CD4-positive, alpha-beta T cell treated with Interleukin-6 at 100 ng/mL for 8 hours (primary cell): Measurements from ENCODE around the gene MCF2L.

ENCODE experiments used
- DNase-seq: peaks from one replicate; pipeline ENCODE4 v3.0.0-alpha.2; 2020; ENCODE audit warnings: mixed read lengths, low spot score

The MCF2L gene

DNA sequence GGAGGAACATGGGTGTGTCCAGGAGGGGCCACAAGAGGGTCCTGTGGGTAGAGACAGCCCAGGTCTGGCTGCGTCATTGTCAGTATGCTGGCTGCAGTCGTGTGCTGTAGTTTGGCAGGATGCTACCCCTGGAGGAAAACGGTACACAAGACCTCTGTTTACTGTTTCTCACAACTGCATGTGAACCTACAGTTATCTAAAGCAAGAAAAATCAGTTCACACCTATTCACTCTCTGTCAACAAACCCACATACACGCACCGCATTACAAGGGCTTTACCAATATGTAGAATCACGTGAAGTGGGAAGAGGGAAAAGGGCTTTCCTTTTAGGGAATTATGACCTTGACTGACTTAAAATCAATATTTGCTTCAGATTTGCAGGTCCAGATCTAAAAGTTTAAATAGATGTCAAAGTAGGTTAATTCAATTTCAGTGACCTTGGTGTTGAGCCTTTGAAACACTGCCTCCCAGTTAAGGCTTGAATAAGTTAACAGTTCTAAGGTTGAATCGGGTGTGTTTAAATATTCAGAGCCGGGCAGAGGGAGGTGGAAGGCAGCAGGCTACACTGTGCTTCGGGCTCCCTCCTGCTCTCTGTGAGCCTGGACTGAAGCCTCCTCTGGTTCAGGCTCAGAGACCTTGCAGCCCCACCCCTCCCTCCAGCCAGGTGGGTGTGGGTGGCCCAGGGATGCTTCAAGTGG is 17.2 kb upstream of the MCF2L start:
- no peak for DNase-seq

DNA sequence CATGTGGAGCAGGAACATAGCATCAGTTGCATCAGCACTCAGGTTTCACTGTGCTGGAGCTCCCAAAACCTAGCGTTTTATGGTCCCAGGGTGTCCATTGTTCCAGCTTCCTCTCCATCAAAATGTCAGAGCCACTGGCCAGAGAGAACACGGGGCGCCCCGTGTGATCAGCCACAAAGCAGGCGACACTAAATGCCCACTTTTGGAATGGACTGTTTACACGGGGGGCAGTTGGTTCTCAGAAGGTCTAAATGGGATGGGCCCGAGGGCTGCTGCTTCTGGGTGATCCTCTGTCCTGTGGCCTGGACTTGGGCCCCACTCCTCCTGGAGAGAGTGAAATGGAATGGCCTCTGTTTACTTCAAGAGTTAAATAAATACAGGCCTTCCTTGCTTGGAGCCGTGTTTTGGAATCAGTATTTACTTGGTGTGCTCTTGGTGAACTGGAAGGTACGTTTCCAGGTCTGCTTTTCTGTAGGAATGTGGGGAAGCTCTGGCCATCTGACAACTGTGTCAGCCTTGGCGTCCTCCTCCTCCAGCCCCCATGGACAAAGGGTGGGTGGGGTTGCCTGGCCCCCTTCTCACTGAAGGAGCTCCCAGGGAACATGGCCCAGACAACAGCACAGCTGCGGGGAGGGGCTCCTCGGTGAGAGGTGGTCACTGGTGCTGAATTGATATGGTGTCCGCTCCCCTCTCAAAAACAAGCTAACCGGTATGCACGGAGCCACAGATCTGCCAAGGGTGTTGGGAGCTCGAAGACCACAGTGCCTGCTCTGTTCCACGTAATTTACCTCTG is 16.1 kb upstream of the MCF2L start:
- no peak for DNase-seq

DNA sequence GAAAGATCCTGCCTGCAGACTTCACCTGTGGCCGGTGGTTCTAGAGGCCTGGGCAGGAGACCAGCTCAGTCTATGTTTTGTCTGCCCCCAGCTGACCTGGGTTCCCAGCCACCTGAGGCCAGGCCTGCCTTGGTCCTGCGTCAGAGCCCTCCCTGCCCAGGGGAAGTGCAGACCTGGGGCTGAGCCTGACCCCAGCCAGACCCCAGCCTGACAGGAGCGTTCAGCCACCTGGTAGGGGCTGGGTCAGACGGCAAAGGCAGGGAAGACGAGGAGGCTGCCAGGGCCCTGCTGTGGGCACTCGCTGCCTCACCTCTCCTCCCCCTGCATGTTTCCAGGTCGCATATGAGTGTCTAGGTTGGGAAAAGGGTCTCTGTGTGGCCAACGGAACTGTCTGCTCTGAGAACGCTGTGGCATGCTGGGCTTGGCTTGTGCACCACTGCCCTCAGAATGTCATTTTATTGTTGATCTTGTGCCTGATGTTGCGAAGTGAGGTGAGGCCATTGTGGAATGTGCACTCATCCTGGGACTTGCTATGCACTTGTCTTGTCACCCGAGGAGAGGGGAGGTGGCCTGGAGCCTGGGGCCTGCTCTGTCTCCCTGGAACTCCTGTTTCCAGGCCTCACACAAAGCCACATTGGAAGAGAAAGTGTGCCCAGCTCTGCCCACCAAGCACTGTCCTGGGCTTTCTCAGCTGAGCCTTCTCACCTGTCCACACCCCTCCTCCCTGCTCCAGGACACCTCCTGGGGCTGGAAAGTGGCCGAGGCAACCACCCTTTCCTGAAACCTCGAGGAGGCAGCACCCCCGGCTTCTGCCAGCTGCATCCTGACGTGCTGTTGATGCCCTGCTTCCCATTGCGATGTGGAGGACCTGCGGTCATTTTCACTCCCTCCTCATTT is 15.2 kb upstream of the MCF2L start:
- DNase-seq: no peak

DNA sequence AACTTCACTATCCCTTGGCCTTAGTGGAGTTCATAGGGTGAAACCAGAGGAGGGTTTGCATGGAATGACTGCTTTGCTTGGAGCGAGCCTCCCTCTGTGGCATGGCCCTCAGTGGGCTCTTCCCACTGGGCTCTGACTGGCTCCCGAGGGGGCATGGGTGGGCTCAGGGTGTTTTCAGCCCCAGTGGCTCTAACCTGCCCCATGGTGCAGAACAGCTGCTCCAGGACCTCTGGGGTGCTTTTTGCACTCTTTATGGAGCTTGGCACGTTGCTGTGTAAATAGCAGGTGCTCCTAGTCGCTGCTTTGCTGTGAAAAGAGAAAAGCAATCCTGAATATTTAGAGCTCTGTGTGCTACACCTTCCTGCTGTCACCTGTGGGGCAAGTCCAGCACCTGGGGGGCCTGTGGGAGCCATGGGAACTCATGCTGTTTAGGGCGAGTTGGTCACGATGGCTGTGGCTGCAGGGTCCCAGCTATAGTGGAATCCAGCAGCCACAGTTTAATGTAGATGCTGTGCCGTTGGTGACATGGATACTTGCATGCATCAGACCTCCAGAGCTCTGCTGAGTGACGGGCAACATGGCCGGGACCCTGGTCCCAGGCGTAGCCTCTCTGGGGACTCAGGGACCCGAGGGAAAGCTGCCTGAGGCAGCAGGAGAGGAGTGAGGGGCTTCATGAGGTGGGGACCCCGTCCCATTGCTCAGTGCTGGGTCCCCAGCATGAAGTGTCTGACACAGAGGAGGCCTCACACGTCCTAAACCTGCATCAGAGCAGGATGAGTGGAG is 14.3 kb upstream of the MCF2L start:
- no peak for DNase-seq

DNA sequence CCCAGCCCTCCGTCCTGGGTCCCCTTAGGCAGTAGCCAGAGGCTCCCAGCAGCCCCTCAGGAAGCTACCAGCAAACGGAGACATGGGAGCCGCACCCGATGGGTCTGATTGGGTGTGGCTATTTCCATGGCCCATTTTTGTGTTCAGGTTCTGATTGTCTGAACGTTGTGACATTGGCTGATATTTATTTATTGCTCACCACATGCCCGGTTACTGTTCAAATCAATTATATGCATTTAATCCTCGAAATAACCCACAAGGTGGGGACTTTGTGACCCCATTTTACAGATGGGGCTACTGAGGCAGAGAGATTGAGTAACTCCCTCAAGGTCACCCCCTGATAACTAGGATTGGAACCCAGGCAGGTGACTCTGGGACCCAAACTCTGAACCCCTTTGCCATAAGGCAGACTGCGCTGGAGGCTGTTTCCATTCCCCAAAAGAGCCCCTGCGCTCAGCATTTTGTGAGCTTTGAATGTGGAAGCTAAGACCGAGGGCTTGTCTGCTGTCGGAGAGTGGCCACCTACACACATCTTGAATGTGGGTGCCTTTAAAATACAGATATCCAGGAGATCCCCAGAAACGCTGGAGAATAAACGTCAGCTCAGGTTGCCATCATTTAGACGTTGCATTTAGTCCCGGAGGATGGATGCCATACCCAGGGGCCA is 13.6 kb upstream of the MCF2L start:
- no peak for DNase-seq

DNA sequence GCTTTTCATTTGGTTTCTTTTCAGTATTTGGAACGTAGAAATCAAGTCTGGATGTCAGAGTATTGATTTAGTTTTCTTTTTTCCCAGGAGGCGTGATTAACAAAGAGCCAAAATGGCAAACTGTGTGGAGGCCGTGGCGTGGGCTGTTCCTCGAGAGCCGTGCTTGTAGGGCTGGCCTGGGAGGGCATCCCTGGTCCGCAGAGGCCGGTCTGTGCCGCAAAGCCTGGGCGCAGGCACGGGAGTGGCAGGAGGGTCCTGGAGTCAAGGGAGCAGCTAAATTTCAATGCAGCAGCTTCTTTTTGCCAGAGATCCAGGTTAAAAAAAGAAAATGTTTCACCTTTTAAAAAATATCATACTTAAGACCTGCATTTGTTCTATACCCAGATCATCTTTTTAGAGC is 13.1 kb upstream of the MCF2L start:
- DNase-seq: no peak

DNA sequence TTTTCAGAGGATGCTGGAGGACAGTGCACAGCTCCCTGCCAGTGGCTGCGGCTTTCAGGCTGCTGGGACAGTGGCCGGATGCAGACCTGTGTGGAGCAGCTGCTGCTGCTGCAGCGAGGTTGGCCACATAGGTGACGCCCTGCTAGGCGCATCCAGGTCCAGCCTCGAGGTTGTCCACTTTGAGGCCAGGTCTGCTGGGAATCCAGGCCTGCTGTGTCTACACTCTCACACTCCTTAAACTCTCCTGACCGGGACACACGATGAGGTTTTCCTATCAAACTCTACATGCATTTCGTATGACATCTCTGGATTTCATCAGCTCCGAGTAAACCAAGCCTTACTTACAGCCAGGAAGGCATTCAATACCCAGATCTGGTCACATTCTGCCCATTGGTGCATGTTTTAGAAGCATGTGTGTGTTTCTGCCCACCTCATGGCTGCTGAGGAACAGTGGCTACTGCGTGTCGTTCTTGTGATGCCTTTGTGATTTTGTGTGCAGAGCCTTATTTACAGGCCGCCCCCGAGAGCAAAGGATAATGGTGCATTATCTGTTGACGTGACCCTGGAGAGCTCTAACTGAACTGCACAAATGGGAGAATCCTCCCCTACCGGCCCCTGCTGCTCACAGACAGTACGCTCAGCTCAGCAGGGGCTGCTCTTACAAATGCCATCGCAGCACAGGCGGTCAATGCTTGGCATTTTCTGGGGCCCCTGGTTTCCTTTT is 12.3 kb upstream of the MCF2L start:
- no peak for DNase-seq

DNA sequence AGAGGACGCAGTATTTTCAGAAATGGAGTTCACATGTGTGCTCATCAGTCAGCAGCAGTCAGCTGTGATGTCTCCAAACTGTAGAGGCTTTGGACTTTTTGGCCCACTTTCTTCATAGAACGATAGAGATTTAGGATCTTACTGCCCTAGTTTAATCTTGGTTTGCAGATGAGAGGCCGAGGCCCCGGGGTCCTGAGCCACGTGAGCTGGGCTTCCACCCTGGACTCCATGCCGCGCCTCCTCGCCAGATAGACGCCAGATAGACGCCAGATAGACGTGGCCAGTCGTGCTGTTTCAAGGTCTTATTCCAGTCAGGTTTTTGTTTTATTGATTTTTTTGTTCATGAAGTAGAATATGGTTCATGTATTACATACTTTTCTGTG is 11.7 kb upstream of the MCF2L start:
- no peak for DNase-seq

DNA sequence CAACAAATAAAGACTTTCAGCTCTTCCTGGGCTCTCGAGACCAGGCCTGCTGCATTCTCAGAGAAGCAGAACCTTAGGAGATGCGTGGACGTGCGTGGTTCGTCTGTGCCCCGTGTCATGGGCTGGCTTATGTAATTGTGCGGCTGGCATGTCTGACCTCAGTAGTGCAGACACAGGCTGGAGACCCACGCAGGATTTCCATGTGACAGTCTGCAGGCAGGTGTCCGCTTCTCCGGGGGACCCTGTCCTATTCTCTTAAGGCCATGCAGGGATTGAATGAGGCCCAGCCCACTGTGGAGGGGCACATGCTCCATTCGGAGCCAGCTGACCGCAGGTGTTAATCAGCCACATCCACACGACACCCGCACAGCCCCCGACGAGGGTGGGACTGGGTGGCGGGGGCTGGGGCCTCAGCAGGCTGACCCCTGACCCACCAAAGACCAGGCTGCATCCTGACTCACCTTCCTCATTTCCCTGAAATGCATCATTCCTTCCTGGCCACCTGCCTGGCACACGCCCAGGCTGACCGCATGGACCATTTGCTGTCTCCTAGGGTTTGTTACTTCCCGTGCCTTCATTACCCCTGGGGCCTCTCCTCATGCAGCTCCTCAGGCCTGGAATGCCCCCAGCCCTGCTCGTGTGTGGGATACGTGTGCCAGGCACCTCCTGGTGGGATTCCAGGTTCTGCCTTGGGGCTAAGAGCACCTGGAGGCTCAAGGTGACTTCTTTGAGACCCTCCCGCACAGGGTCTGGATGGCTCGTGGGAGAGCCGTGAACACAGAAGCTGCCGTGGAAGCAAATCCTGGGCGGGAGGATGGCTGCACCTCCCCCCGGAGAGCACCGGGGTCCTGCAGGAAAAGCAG is 10.7 kb upstream of the MCF2L start:
- DNase-seq: no peak

DNA sequence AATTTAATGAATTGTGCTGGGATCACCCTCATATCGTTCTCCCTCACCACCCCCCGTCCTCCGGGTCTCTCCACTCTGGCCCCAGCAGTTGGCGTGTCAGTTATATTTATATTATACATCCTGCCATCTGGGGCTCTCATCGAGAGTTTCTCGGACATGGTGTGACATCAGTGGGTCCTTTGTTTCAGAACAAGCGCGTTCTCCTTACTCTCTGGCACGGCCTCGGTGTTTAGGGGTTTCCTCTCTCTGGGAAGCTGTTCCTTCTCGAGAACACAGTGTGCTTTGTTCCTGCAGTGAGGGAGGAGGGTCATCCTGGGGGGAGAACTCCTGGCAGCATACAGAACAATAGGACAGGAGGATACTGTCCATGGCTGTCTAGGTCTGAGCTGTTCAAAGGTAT is 9.8 kb upstream of the MCF2L start:
- no peak for DNase-seq

DNA sequence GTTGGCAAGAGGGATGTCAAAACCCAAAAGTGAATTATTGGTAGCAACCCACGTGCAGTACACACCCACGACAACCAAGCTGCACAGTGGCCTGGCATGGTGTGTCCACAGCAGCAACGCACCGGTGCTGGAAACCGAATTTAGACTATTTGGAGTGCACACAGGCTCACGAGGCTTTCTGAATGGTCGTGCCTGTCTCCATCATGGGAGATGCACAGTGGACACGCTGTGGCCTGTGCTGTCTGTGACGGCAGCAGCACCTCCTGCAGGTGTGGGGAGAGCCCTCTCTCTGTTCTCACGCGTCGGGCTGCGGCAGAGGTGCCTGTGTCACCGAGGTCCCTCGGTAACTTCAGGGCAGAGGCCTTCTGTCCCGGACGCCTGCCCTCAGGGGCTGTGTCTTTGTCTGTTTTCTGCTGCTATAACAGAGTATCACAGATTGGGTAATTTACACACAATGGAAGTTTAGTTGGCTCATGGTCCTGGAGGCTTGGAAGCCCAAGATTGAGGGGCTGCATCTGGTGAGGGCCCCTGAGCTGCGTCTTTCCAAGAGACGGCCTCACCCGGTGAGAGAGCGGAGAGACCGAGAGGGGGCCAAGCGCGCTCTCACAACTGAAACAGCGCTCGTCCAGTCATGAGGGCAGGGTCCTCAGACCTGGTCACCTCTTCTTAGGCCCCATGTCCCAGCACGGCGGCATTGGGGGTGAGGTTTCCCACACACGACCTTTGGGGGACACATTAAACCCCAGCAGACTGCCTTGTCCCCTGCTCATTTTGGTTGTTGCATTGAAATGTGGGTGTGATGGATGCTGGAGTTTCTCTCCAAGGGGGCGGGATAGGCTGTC is 9.1 kb upstream of the MCF2L start:
- no peak for DNase-seq

DNA sequence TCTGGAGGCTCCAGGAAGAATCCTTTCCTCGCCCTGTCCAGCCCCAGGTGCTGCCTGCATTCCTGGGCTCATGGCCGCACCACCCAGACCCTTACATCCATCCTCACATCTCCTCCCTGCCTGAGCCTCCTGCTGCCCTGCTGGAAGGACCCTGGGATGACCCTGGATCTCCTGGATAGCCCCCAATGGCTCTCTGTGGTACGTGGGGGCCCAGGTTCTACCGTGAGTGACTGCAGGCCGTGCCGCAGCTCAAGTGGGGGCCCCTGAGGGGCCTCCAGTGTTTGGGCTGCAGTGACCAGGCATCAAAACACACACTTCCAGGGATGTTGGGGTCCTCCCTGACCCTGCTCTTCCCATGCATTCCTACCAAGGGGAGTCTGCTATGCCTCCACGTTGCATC is 8.3 kb upstream of the MCF2L start:
- DNase-seq: no peak

DNA sequence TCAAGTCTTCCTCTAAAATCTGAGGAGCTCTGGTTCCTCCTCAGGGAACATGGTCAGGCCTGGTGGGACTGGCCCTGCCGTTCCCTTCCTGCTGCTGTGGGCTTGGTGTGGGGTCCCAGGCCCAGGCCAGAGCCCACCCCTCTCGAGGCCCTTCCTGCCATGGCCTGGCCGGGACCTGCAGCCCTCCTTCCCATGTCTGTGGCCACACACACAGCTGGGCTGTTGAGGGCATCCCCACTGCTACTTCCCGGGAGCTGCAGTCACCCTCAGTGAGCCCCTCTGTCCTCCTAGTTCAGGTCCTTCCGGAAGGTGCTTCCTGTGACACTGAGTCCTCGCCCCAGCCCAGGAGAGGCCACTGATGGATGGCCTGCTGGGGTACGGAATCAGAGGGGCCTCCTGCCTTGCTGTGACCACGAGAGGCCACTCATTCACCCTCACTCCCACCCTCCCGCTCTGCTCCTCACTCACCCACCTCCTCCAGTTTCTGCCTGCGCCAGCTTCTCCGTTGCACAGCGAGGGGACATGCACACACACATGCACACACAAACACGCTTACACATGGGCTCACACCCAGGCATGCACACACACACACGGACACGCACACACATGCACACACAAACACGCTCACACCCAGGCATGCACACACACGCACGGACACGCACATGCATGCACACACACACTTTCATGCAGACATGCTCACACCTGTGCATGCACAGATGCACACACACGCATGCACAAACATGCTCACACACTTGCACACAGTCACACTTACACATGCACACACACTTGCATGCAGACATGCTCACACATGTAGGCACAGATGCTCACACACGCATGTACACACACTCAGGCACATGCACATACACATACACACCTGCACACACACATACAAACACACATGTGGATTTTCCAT is 7.3 kb upstream of the MCF2L start:
- no peak for DNase-seq

DNA sequence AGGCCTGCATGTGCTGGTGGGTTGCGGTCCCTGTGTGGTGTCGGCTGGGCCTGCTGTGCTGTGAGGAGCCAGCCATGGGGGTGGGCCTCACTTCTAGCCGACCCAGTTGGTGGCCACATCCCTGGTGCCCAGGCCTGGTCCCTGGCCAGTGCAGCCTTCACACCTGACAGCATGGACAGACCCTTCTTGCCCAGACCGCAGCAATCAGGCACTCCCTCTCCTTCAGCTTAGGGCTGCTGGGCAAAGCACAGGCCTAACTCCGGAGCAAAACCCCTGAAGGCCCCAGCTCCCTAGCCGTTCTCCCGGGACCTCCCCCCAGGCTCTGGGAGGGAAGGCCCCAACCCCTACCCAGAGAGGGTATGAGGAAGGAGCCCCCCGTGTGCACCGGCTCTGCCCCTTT is 6.6 kb upstream of the MCF2L start:
- DNase-seq: no peak

DNA sequence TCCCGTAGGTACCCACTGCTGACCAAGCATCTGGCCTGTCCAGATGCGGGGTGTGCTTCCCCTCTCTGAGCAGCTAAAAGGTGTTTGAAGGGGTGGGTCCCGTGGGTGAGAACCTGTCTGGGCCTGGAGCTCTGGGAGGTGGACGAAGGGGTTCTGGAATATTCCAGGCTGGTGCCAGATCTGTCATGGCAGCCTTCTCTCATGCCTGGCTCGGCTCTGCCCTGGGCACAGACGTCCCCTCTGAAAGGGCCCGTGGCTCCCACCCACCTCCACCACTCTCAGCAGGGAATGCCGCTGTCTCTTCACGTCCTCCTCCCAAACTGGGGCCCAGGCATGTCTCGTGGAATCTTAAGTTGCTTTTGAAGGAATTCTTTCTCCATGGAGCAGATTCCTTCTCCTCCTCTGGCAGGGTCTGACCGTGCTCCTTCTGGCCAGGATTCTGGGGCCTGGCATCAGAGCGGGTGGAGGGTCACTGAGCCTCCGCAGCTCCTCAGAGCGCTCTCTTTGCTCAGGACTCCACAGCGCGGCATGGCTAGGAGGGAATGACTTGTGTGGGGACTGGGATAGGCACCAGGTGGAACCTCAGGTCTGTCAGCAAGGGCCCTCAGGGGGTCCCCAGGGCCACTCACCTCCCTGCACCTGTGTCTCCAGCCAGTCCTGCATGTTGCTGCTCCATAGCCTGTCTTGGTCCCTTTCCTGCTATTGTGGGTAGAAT is 5.9 kb upstream of the MCF2L start:
- DNase-seq: no peak

DNA sequence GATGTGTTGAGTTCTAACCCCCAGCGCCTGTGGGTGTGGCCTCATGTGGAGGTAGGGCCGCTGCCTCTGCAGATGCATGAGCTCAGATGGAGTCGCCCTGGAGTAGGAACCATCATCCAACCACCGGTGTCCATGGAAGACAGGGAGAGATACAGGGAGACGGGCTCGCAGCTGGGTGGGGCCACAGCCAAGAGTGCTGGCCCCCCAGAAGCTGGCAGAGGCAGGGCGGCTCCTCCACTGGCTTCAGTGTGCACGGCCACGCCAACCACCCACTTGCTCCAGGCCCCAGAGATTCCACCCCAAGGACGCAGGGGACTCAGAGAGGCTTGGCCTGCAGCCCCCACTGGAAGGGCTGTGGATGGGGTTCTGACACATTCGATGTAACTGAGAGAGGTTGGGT is 5.4 kb upstream of the MCF2L start:
- no peak for DNase-seq

DNA sequence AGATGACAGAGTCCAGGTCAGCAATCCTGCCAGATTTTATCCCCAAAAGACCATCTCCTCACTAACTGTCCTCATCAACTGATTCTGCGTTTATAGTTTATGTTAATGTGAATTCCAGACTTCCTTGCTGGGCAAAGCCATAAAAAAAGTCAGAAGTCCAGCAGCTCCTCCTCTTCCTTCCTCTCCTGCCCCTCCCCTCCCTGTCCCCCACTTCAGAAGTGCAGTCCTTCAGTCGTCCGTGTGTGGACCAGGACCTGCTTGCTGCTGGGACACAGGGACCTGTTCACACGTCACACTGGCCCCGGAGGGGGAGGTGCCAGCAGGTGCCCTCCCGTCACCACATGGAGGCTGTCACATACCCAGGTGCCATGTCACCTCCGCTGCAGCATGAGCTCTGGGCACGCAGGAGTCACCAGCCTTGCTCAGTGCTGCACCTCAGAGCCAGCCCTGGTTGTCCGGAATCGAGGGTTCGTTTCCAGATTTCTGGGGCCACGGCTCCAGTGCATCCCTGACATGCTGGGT is 4.0 kb upstream of the MCF2L start:
- DNase-seq: no peak
